Cardiac fibroblast (primary cell): ENCODE results near the gene PCBD2.
"Not testable (repeated sequence)": the region's sequence is repeated elsewhere in the genome, so short reads cannot be mapped to it uniquely, and the experiment has no call there.

Experiments used
- DNase-seq, 2 donors: peaks; one replicate each; pipeline versions ENCODE4 v3.0.0 to v3.0.0-alpha.2; 2010; ENCODE audit warnings: low read depth in 2 of 2
- H3K4me3 ChIP-seq, 2 donors: replicated peaks in 1 of 2; 1 replicate in 1 of 2; 2 replicates in 1 of 2; pipeline ENCODE4 v1.5.1; 2011; ENCODE audit warnings: low read depth in 2 of 2, low read length in 2 of 2, mild to moderate bottlenecking in 2 of 2, moderate library complexity in 1 of 2
- TF ChIP-seq, protein P1 (sequence below): IDR thresholded peaks from one replicate; pipeline ENCODE4 v1.5.1; 2011; ENCODE audit warnings: low read depth, mild to moderate bottlenecking, low read length, inconsistent platforms

The PCBD2 gene

DNA sequence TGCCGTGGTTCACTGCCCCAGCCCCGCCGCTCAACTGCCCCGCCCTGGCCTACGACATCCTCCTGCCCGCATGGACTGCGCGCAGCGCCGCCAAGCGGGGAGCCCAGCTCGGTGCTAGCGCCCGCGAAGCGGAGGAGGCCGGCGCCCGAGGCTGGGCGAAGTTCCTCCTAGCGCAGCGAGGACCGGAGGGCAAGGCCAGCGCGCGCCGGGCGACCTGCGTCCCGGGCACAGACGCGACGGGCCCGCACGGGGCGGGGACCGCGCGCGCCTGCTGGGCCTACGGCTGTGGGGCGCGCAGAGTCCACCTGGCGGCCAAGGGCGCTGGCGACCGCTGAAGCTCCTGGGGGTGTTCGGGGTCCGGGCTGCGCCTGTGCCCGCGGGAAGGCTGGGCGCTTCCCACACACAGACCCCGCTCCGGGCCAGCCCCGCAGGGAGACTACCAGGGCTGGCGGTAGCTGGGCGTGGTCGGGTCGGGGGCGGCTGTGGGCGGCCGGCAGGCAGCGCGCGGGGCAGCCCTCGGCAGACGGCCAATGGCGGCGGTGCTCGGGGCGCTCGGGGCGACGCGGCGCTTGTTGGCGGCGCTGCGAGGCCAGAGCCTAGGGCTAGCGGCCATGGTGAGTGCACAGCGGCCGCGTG lies at the start of gene PCBD2:
PCBD2 (plus strand) TSS at position 522 of the 636 bp plus-strand sequence; CDS start at position 531, 9 bp downstream.
- DNase-seq, result peak; percentile 87 to 94
- H3K4me3 ChIP-seq, result peak within 1 kb of the TSS; percentile 65 to 75
- TF ChIP-seq, protein P1, sequence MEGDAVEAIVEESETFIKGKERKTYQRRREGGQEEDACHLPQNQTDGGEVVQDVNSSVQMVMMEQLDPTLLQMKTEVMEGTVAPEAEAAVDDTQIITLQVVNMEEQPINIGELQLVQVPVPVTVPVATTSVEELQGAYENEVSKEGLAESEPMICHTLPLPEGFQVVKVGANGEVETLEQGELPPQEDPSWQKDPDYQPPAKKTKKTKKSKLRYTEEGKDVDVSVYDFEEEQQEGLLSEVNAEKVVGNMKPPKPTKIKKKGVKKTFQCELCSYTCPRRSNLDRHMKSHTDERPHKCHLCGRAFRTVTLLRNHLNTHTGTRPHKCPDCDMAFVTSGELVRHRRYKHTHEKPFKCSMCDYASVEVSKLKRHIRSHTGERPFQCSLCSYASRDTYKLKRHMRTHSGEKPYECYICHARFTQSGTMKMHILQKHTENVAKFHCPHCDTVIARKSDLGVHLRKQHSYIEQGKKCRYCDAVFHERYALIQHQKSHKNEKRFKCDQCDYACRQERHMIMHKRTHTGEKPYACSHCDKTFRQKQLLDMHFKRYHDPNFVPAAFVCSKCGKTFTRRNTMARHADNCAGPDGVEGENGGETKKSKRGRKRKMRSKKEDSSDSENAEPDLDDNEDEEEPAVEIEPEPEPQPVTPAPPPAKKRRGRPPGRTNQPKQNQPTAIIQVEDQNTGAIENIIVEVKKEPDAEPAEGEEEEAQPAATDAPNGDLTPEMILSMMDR, result peak; percentile 64

DNA sequence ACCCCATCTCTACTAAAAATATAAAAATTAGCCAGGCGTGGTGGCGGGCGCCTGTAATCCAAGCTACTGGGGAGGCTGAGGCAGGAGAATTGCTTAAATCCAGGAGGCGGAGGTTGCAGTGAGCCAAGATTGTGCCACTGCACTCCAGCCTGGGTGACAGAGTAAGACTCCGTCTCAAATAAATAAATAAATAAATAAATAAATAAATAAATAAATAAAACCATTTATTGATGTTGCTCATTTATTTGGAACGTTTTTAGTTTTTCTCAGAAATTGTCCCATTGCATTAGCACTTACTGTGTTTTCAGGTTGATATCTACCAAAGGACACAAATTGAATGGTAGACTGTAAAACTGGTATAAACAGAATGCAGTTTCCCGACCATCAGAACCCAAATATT lies 48.5 kb upstream of the PCBD2 start:
- DNase-seq, H3K4me3 ChIP-seq: not testable (repeated sequence)

DNA sequence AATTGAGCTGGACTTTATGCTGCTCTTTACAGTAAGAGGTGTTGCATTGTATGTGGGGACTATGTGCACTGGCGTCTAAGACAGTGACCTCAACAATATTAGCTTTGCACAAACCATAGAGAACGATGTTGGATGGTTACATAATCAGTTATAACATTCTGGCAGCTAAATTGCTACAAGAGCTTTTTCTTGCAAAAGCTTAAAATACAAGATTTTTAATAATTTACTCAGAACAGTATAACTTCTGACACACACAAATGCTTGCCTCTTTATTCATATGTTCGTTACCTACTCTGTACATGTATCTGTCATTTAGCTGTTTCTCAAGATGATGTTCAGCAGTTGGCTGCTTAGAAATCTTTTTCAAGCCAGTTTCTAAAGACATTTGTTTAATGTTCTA lies 47.5 kb upstream of the PCBD2 start:
- TF ChIP-seq, protein P1, result no peak
- no peak overlapping the region for H3K4me3 ChIP-seq
- DNase-seq, result no peak

DNA sequence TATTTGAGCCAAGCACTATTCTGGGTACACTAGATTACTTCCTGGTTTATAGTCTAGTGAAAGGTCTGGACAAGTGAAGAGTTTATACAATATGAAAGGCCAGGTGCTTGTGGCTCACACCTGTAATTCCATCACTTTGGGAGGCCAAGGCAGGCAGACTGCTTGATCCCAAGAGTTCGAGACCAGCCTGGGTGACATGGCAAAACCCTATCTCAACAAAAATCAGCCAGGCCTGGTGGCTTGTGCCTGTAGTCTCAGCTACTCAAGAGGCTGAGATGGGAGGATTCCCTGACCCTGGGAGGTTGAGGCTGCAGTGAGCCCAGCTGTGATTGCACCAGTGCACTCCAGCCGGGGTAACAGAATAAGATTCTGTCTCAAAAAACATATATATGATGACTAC lies 40.2 kb upstream of the PCBD2 start:
- H3K4me3 ChIP-seq, result no peak overlapping the region
- DNase-seq, result no peak
- TF ChIP-seq, protein P1, result no peak

DNA sequence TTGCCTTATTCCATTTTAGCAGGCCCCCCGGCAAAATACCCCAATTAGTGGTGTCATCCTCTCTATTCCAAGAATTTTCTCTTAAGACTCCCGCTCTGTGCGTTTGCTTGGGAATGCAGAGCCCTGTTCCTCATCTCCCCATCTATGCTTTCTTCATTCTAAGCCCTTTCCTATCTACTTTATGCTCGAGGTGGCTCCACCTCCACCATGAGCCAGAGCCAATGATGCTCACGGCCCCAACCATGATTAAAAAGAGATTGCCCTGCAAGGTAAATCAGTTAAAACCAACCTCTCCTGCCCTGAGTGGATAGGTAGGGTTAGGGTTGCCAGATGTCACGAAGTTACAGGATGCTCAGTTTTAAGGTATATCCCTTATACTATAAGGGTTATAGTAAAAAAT lies 31.4 kb upstream of the PCBD2 start:
- H3K4me3 ChIP-seq, result no peak overlapping the region
- TF ChIP-seq, protein P1, result no peak
- DNase-seq, result peak in 1 of 2 donors; percentile 3

DNA sequence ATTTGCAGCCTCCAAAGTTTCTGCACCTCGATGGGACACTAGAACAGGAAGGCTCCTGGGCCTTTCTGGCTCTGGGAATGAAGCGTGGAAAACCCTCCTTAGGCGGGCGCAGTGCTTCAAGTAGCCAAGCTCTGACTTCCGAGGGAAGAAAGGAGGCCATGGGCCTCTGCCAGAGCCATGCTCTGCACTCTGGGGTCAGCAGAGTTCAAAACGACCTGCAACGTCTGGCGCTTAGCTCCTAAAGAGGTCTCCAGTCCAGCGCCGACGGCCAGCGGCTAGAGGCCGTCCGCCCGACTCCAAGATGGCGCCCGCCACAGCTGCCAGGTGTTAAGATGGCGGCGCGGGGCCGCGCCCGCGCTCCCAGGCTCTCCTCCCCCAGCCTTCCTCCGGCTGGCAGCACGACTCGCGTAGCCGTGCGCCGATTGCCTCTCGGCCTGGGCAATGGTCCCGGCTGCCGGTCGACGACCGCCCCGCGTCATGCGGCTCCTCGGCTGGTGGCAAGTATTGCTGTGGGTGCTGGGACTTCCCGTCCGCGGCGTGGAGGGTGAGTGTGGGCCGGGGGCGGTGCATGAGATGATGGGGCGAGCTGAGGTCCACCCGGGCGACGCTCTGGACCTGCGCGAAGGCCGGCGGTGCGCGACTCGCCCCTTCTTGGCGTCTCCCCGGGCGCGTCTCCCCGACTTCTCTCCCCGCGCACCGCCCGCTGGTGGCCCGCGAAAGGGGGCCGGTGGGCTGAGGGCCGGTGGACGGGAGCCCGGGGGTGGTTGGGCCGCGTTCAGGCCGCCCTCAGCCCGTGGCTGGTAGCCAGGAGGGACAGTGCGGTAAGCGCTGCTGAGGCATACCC lies 30.7 kb upstream of the PCBD2 start, which contains the start of gene TXNDC15:
TXNDC15 (plus strand) TSS at position 385 of the 844 bp plus-strand sequence; CDS start at position 442, 57 bp downstream.
- peak; percentile 87 to 89 for DNase-seq
- TF ChIP-seq, protein P1, result no peak
- H3K4me3 ChIP-seq, result peak within 1 kb of the TSS; percentile 80 to 98
